Activated naive CD4-positive, alpha-beta T cell treated with anti-CD3 and anti-CD28 coated beads for 36 hours (primary cell): ENCODE results near the gene RASA3. TPM values are rescaled to one million over a fixed set of nuclear protein-coding genes. Genes with fewer than 3 reads are reported as not detected.

Experiments used
- CTCF ChIA-PET: fragments of 350-600 bp; sonication (Branson Sonifier 250); formaldehyde crosslinking; loops from one replicate; lab custom pipeline; 2021; ENCODE audit warnings: antibody characterized with exemption; lab: Charles Lee
- DNase-seq: peaks from one replicate; pipeline ENCODE4 v3.0.0-alpha.2; 2020
- H3K27ac Mint-ChIP-seq: one replicate; pipeline ENCODE4 v1.8.0; 2021; ENCODE audit warnings: mild to moderate bottlenecking, mixed read lengths
- H3K27me3 Mint-ChIP-seq: one replicate; pipeline ENCODE4 v1.8.0; 2021; ENCODE audit warnings: low read depth, mixed read lengths
- H3K36me3 Mint-ChIP-seq: one replicate; pipeline ENCODE4 v1.8.0; 2021; ENCODE audit warnings: low read depth, mixed read lengths
- H3K4me1 Mint-ChIP-seq: one replicate; pipeline ENCODE4 v1.8.0; 2021; ENCODE audit warnings: low read depth, mixed read lengths
- H3K4me3 Mint-ChIP-seq: one replicate; pipeline ENCODE4 v1.8.0; 2021; ENCODE audit warnings: mild to moderate bottlenecking, moderate library complexity, mixed read lengths
- H3K9me3 Mint-ChIP-seq: one replicate; pipeline ENCODE4 v1.8.0; 2021; ENCODE audit warnings: mixed read lengths
- intact Hi-C: fragments of 100-400 bp; cut with micrococcal nuclease; formaldehyde crosslinking; loops from one replicate; pipeline ENCODE4 v1.15.1; 2023
- total RNA-seq, 2 experiments: library from RNA; stranded (reverse); gene quantifications; one replicate each; pipeline ENCODE4 v1.2.3, GENCODE V29; 2021

Gene RASA3
- total RNA-seq, 2 experiments from 2014 or later, result 48.3 to 48.8 TPM

- Mint-ChIP-seq H3K4me1 (peaks cover 3% of the 10 kb centered on the region), H3K4me3 (no peak overlapping the region), H3K27ac (no peak overlapping the region), H3K9me3 (no peaks in the 10 kb centered on the region), H3K36me3 (no peaks in the 10 kb centered on the region), H3K27me3 (no peaks in the 10 kb centered on the region)
- no peak for DNase-seq
- intact Hi-C loops, result no loop called here
- CTCF ChIA-PET, result no interaction called here
These were observed 197.8 kb downstream of the RASA3 start for GRCh38 chr13:113934576-113934975.

DNA sequence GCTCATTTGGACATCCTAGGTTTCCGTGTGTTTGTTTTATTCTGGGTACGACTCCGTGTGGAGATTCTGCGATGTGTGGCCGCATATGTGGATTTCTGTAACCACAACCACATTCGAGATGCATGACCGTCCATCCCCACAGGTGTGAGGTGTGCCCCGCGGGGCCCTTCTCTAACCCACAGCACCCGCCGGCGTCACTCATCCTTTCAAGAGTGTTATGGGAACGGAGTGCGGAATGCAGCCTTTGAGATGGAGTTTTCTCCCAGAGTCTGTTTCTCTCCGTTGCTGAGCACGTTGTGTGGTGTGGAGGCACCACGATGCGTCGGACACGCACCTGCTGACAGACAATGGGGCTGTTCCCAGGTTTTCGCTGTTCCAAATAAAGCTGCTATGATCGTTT, 198.5 kb downstream of the RASA3 start:
- no peaks in the 10 kb centered on the region for H3K9me3 Mint-ChIP-seq
- no peak overlapping the region for H3K4me3 Mint-ChIP-seq
- no peak for DNase-seq
- CTCF ChIA-PET, result no interaction called here
- H3K4me1 Mint-ChIP-seq, result peaks cover 3% of the 10 kb centered on the region
- no peaks in the 10 kb centered on the region for H3K27me3 Mint-ChIP-seq
- H3K27ac Mint-ChIP-seq, result no peak overlapping the region
- no peaks in the 10 kb centered on the region for H3K36me3 Mint-ChIP-seq
- intact Hi-C loops, result no loop called here

DNA sequence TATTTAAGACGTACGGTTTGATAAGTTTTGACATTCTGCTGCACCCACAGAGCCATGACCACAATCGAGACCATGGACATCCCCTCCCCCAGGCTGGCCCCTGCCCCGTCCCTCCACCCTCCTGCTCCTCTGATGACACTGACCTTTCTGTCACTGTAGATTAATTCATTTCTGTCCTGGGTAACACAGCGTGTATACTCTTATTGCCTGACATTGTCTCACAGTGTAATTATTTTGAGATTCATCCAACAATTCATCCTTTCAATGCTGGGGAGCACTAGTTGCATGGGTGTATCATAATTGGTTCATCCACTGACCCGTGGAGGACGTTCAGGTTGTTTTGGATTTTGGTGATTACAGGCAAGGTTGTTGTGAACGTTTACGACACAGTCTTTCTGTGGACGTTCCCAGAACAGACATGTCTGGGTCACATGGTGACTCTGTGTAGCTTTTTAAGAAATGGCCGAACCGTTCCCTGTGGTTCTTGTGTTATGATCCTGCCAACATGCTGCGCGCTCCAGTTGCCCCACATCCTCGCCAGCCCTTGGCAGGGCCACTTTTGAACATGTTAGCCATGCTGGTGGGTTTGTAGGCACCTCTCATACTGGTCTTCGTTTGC, 200.5 kb downstream of the RASA3 start:
- no peak overlapping the region for H3K4me3 Mint-ChIP-seq

DNA sequence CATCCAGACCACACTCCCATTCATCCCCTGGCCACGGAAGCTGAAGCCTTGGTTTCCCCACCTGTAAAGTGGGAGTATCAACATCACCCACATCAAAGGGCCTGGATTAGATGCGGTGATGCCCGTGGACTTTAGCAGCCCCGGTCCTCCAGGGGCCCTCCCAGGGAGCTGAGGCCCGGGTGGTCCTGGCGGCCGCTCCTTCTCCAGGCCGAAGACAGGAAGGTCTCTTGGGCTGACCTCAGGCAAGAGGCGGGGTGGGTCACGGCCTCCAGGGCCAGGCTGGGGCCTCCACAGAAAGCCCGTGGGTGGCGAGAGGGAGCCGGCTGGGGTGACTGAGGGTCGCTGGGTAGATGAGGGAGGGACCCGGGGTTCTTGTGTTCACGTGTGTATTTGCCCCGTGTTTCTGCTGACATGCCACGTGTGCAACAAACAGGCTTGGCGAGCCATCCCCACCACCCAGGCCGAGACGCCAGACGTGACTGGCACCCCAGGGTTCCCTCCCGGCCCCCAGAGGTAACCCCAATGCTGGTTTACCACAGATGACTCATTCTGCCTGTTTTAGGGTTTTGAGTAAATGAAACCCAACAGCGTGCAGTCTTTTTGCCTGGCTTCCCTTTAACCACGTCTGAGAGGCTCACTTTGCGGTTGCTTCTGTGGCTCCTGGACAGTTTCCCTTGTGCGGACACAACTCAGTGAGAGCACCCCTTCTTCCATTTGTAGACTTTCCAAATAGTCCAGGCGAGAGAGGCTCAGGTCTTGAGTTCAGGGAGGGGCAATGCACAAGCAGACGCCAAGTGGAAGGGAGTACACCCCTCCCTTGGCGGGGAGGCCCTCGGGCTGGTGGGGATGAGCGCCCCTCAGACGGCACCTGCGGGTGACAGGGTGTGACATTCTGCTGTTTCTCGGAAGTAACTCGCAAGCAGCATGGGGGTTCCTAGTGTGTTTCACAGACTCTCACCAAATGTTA, 201.5 kb downstream of the RASA3 start:
- H3K27me3 Mint-ChIP-seq, result no peaks in the 10 kb centered on the region

More for the DNA sequence above, 200.5 kb downstream of the RASA3 start:
- H3K9me3 Mint-ChIP-seq, result no peaks in the 10 kb centered on the region
- CTCF ChIA-PET, result no interaction called here
- no peaks in the 10 kb centered on the region for H3K27me3 Mint-ChIP-seq
- H3K27ac Mint-ChIP-seq, result no peak overlapping the region
- H3K36me3 Mint-ChIP-seq, result no peaks in the 10 kb centered on the region
- H3K4me1 Mint-ChIP-seq, result peaks cover 3% of the 10 kb centered on the region
- no peak for DNase-seq
- intact Hi-C loops, result no loop called here

GRCh38 chr13:113929628-113930615, 202.5 kb downstream of the RASA3 start:
- H3K4me1 Mint-ChIP-seq, result peaks cover 3% of the 10 kb centered on the region
- H3K27me3 Mint-ChIP-seq, result no peaks in the 10 kb centered on the region
- no peak overlapping the region for H3K4me3 Mint-ChIP-seq
- CTCF ChIA-PET, result no interaction called here
- H3K36me3 Mint-ChIP-seq, result no peaks in the 10 kb centered on the region
- H3K9me3 Mint-ChIP-seq, result no peaks in the 10 kb centered on the region
- no peak overlapping the region for H3K27ac Mint-ChIP-seq
- intact Hi-C loops, result no loop called here
- DNase-seq, result no peak

More for the DNA sequence above, 201.5 kb downstream of the RASA3 start:
- Mint-ChIP-seq H3K36me3 (no peaks in the 10 kb centered on the region), H3K4me3 (no peak overlapping the region), H3K4me1 (peaks cover 3% of the 10 kb centered on the region), H3K27ac (no peak overlapping the region), H3K9me3 (no peaks in the 10 kb centered on the region)
- intact Hi-C loops, result no loop called here
- CTCF ChIA-PET, result no interaction called here
- DNase-seq, result peak; percentile 30

DNA sequence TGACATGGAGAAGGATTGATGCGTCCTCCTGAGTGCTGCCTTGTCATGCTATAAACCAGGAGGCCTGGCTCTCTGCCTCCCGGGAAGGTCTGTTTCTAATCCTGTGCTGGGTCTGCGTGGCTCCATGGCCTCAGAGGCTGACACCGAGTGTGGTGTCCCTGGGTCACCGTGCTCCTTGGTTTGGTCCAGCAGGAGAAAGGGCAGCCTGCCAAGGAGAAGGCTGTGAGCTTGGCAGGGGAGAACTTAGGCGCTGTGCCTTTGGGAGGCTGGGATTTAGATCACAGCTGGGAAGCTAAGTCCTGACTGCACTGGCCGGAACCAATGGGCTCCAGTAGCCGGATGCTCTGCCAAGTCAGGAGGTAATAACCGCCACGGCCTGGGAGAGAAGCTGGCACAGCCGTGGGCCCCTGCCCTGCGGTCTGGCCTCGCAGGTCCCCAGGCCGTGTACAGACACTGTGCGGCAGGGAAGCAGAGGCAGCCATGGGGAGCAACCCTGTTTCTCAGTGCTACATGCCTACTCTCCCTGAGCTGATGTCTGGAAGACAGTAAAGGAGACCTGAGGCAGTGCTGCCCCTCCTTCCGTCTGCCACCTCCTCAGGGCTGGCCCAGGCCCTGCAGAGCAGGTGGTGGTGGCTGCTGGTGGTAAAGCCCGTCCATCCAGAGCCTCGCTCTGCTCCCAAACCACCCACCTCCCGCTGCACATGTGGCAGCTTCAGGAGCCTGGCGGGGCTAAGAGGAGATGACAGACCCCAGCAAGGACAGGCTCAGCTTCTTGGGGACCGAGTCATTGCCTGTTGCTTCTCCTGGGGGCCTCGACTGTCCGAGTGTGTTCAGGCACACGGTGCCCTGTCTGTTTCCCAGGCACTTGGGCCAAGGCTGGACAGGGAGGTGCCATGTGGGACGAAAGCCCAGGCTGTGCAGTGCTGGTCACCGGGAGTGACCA, 203.5 kb downstream of the RASA3 start:
- Mint-ChIP-seq H3K27me3 (no peaks in the 10 kb centered on the region), H3K36me3 (no peaks in the 10 kb centered on the region), H3K27ac (no peak overlapping the region), H3K4me1 (peaks cover 3% of the 10 kb centered on the region), H3K9me3 (no peaks in the 10 kb centered on the region), H3K4me3 (no peak overlapping the region)
- intact Hi-C loops, result no loop called here
- no peak for DNase-seq
- CTCF ChIA-PET, result no interaction called here

Other genes starting within 250 kb of the RASA3 start
- 1 to 10 TPM; 1.7 to 1.8 TPM for gene C13orf46, start 158.5 kb downstream of the RASA3 start, total RNA-seq
- under 1 TPM in 1 of 2 experiments, not detected in 1; 0.17 TPM for gene CFAP97D2, start 46.6 kb upstream of the RASA3 start, total RNA-seq
- gene CDC16, start 102.3 kb upstream of the RASA3 start, total RNA-seq, result 10 to 100 TPM; 67.2 to 69.5 TPM
- gene UPF3A, start 149.0 kb upstream of the RASA3 start, total RNA-seq, result 10 to 100 TPM; 36.9 to 38.7 TPM
- 10 to 100 TPM; 50.6 to 52.6 TPM for gene CHAMP1, start 181.9 kb upstream of the RASA3 start, total RNA-seq